HL-60 (cell line): ENCODE data around the gene PITPNB.

Experiments used
- DNase-seq, 2 experiments: peaks; one replicate each; pipeline ENCODE4 v3.0.0-alpha.2; 2010 to 2020; ENCODE audit warnings: low read depth in 1 of 2, low spot score in 1 of 2
- H3K27ac ChIP-seq: fragments of 250-450 bp; sonication (Bioruptor Pico); replicated peaks from 2 replicates; pipeline ENCODE4 v1.5.1; 2020; ENCODE audit warnings: mild to moderate bottlenecking, moderate library complexity
- H3K27me3 ChIP-seq: fragments of 250-450 bp; sonication (Bioruptor Pico); 2 replicates; pipeline ENCODE4 v1.5.1; 2021; ENCODE audit warnings: mild to moderate bottlenecking, moderate library complexity; ENCODE audit not compliant: insufficient read depth, poor library complexity, severe bottlenecking
- H3K4me3 ChIP-seq: replicated peaks from 2 replicates; pipeline ENCODE4 v1.5.1; 2011; ENCODE audit warnings: mild to moderate bottlenecking, control low read depth, low read length; ENCODE audit not compliant: insufficient read depth
- GABPA ChIP-seq: IDR thresholded peaks from 2 replicates; pipeline ENCODE4 v1.6.1; 2012; ENCODE audit warnings: low read depth
- POLR2AphosphoS5 ChIP-seq: IDR thresholded peaks from 2 replicates; pipeline ENCODE4 v1.6.1; 2012; ENCODE audit warnings: low read depth
- SPI1 ChIP-seq: IDR thresholded peaks from 2 replicates; pipeline ENCODE4 v1.6.1; 2012; ENCODE audit warnings: low read depth, mild to moderate bottlenecking, borderline replicate concordance
- TF ChIP-seq, protein P1 (sequence below): IDR thresholded peaks from one replicate; pipeline ENCODE4 v1.5.1; 2011; ENCODE audit warnings: low read length, control low read depth, inconsistent platforms; ENCODE audit not compliant: insufficient read depth
- TF ChIP-seq, protein P2 (sequence below): IDR thresholded peaks from 2 replicates; pipeline ENCODE4 v1.6.1; 2012; ENCODE audit warnings: low read depth; ENCODE audit not compliant: insufficient replicate concordance

Gene PITPNB

DNA sequence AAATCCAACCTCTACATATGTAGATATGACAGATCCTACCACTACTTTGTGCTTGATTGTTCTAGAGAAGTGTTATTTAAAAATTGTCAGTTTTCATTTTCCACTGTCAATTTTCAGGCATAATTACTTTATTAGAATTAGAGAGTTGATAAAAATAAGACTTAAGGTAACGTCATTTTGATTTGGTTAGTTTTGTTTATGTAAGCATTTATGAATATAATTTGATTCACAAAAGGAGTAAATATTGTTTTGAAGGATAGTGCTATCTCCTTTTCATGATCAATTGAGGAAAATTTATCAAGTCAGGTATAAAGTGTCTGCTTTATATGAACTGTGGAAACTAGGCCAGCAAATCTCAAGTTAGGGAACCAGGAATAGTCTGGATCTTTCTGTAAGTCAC, 42.6 kb upstream of the PITPNB start:
- no peak overlapping the region for H3K27ac ChIP-seq
- H3K27me3 ChIP-seq: no peaks in the 10 kb centered on the region
- TF ChIP-seq POLR2AphosphoS5: no peak
- TF ChIP-seq, protein P1, sequence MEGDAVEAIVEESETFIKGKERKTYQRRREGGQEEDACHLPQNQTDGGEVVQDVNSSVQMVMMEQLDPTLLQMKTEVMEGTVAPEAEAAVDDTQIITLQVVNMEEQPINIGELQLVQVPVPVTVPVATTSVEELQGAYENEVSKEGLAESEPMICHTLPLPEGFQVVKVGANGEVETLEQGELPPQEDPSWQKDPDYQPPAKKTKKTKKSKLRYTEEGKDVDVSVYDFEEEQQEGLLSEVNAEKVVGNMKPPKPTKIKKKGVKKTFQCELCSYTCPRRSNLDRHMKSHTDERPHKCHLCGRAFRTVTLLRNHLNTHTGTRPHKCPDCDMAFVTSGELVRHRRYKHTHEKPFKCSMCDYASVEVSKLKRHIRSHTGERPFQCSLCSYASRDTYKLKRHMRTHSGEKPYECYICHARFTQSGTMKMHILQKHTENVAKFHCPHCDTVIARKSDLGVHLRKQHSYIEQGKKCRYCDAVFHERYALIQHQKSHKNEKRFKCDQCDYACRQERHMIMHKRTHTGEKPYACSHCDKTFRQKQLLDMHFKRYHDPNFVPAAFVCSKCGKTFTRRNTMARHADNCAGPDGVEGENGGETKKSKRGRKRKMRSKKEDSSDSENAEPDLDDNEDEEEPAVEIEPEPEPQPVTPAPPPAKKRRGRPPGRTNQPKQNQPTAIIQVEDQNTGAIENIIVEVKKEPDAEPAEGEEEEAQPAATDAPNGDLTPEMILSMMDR: no peak
- no peak for TF ChIP-seq SPI1
- TF ChIP-seq GABPA: no peak
- TF ChIP-seq, protein P2, sequence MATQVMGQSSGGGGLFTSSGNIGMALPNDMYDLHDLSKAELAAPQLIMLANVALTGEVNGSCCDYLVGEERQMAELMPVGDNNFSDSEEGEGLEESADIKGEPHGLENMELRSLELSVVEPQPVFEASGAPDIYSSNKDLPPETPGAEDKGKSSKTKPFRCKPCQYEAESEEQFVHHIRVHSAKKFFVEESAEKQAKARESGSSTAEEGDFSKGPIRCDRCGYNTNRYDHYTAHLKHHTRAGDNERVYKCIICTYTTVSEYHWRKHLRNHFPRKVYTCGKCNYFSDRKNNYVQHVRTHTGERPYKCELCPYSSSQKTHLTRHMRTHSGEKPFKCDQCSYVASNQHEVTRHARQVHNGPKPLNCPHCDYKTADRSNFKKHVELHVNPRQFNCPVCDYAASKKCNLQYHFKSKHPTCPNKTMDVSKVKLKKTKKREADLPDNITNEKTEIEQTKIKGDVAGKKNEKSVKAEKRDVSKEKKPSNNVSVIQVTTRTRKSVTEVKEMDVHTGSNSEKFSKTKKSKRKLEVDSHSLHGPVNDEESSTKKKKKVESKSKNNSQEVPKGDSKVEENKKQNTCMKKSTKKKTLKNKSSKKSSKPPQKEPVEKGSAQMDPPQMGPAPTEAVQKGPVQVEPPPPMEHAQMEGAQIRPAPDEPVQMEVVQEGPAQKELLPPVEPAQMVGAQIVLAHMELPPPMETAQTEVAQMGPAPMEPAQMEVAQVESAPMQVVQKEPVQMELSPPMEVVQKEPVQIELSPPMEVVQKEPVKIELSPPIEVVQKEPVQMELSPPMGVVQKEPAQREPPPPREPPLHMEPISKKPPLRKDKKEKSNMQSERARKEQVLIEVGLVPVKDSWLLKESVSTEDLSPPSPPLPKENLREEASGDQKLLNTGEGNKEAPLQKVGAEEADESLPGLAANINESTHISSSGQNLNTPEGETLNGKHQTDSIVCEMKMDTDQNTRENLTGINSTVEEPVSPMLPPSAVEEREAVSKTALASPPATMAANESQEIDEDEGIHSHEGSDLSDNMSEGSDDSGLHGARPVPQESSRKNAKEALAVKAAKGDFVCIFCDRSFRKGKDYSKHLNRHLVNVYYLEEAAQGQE: no peak
- no peak for DNase-seq
- no peak overlapping the region for H3K4me3 ChIP-seq

DNA sequence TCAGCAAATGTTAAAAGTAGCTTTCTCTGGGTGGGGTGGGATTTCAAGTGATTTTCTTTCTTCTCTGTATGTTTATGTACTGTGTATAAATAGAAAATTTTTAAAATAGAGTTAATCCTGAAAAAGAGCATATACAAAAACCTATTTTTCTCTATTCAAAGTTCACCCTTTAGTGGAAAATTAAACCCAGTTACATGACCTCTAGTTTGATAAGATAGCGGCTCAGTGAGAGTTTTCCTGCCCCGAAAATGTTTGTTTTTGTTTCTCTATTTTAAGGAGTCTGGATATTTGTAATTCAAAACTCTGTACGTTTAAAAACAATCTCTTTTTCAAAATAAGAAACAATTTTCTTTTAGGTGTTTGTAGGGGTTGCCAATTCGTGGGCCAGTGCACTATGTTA, 42.1 kb upstream of the PITPNB start:
- TF ChIP-seq SPI1: no peak
- TF ChIP-seq, protein P2: no peak
- TF ChIP-seq POLR2AphosphoS5: no peak
- no peak for TF ChIP-seq GABPA
- TF ChIP-seq, protein P1: no peak
- H3K27ac ChIP-seq: no peak overlapping the region
- DNase-seq: no peak
- H3K27me3 ChIP-seq: no peaks in the 10 kb centered on the region
- H3K4me3 ChIP-seq: no peak overlapping the region

DNA sequence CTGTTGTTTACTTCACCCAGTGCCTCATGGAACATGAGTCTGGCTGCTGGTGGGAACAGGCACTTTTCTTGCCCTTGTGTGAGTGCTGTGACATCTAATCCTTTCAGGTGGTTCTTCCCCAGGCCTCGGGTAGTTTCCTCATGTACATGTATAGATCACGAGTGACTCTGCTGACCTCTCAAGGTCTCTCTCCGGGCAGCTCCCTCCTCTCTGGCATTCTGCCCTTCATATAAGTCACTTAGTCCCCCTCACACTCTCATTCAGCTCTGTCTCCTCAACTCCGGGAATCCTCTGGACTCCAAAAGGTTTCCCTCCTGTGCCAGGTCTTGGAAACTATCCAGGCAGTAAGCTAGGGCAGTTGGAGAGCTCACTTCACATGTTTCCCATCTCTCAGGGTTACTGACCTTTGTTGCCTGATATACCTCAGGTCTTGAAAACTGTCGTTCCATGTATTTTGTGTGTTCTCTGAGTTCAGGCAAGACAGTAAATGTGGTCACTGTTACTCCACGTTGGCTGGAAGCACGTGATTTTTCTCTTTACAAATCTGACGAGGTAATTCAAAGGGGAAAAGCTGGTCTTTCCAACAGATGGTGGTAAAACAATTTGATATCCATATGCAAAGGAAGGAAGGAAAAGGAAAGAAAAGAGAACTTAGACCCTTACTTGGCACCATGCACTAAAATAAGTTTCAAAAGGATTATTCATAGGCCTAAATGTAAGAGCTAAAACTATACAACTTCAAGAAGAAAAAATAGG, 40.5 kb upstream of the PITPNB start:
- Histone ChIP-seq H3K4me3 (no peak overlapping the region), H3K27ac (no peak overlapping the region), H3K27me3 (no peaks in the 10 kb centered on the region)
- TF ChIP-seq GABPA (no peak), SPI1 (no peak), POLR2AphosphoS5 (no peak)
- TF ChIP-seq, protein P2: no peak
- TF ChIP-seq, protein P1: no peak
- DNase-seq: no peak
